ENCODE results near the gene F11R. TPM values are rescaled to one million over a fixed set of nuclear protein-coding genes. Genes with fewer than 3 reads are reported as not detected.
"Not testable (repeated sequence)": the region's sequence is repeated elsewhere in the genome, so short reads cannot be mapped to it uniquely, and the experiment has no call there.

F11R gene
- total RNA-seq, result 10 to 100 TPM; 31.7 to 52.8 (median 44.4) TPM

DNA sequence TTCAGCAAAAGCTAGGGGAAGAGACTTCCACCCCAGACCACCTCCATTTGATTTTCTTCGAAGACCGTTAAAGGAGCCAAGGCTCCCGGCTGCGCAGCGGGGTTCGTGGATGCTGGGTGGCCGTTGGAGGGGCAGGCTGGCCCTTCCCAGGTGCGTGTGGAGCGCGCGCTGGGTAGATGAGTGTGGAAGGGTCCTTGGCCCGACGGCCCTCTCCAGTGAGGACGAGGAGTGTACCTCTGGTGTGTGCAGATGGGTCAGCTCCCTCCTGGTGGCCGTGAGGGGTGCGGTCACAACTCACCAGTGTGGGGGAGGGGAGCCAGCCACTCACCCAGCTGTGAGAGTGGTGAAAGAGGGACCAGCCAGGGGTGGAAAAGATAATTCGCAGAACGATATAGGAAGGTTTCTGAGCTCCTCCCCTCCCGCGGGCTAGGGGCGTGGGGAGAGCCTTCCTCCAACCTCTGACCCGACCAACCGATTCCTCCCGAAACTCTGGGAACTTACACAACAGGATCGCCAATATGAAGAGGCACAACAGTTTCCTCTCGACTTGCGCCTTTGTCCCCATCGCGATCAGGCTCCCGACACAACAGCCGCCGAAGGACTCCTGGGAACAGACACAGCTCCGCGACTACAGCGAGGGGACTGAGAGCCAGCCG lies at the start of gene F11R:
TSS of gene F11R (minus strand) at position 644 of the 656 bp plus-strand sequence. CDS start at position 565, 79 bp downstream.
- DNase-seq (ENCODE audit: low spot score) (no peak), ATAC-seq (ENCODE audit: low FRiP score) (peak; percentile 78)

DNA sequence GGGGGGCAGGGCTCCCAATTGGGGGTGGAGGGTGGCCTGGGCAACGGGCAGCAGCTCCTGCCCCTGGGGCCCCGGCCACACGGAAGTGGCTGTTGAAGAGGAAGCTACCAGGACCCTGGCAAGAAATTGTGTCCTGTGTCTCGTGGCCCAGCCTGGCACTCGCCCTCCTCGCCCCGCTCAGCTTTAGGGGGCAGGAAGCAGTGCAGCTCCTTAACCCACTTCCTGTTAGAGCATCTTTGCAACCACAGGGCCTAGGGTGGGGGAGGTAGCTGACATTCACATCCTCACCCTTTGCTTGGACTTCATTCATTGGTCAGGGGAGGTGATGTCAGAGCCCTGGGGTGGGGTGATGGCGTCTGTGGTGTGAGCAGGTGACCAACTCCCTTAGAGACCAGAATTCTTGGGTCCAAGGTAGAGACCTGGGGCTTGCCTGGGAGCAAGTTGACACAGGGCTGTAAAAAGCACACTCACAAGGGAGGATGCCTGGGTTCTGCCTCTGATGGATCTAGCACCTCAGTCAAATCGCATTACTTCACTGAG lies 48.8 kb upstream of the F11R start, which contains the start of gene ARHGAP30:
TSS of gene ARHGAP30 (minus strand) at position 161 of the 540 bp plus-strand sequence. CDS start 267 bp downstream, outside the sequence.
- TF ChIP-seq, protein P1, sequence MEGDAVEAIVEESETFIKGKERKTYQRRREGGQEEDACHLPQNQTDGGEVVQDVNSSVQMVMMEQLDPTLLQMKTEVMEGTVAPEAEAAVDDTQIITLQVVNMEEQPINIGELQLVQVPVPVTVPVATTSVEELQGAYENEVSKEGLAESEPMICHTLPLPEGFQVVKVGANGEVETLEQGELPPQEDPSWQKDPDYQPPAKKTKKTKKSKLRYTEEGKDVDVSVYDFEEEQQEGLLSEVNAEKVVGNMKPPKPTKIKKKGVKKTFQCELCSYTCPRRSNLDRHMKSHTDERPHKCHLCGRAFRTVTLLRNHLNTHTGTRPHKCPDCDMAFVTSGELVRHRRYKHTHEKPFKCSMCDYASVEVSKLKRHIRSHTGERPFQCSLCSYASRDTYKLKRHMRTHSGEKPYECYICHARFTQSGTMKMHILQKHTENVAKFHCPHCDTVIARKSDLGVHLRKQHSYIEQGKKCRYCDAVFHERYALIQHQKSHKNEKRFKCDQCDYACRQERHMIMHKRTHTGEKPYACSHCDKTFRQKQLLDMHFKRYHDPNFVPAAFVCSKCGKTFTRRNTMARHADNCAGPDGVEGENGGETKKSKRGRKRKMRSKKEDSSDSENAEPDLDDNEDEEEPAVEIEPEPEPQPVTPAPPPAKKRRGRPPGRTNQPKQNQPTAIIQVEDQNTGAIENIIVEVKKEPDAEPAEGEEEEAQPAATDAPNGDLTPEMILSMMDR (IDR thresholded peaks at IDR 0.05), result no peak
- no peak for DNase-seq (ENCODE audit: low spot score)
- peak; percentile 15 for ATAC-seq (ENCODE audit: low FRiP score)

More for the DNA sequence above, at the start of gene F11R:
- TF ChIP-seq, protein P1 (IDR thresholded peaks at IDR 0.05), result peak in 1 of 3 donors; percentile 30

- ATAC-seq (ENCODE audit: low FRiP score), result no peak
- no peak for DNase-seq (ENCODE audit: low spot score)
- TF ChIP-seq, protein P1 (IDR thresholded peaks at IDR 0.05), result no peak
These were observed 48.3 kb upstream of the F11R start for GRCh38 chr1:161069241-161069640.

- peak; percentile 55 for ATAC-seq (ENCODE audit: low FRiP score)
- TF ChIP-seq, protein P1 (IDR thresholded peaks at IDR 0.05), result no peak
- no peak for DNase-seq (ENCODE audit: low spot score)
These were observed 47.6 kb upstream of the F11R start for GRCh38 chr1:161068306-161069234.

DNA sequence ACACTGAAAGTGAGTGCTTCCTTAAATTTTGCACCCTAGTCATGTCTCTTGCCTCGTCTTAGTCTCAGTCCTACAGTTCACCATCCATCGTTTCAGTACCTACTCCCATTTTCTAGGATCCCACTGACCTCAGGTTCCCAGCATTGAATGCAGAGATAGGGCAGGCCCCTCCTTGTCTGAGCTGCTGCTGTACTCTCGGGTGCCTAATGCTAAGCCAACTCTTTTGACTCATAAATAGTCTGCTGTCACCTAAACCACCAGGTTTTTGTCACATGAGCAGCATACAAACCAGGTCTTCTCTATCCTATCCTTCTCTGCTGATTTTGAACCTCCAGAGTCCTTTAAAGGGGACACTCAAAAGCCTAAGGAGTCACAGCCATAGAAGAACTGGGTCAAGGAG lies 45.7 kb upstream of the F11R start:
- TF ChIP-seq, protein P1 (IDR thresholded peaks at IDR 0.05), result no peak
- DNase-seq (ENCODE audit: low spot score) (no peak), ATAC-seq (ENCODE audit: low FRiP score) (no peak)

GRCh38 chr1:161065681-161066080 lies 44.7 kb upstream of the F11R start:
- not testable (repeated sequence) for DNase-seq (ENCODE audit: low spot score); ATAC-seq (ENCODE audit: low FRiP score)

DNA sequence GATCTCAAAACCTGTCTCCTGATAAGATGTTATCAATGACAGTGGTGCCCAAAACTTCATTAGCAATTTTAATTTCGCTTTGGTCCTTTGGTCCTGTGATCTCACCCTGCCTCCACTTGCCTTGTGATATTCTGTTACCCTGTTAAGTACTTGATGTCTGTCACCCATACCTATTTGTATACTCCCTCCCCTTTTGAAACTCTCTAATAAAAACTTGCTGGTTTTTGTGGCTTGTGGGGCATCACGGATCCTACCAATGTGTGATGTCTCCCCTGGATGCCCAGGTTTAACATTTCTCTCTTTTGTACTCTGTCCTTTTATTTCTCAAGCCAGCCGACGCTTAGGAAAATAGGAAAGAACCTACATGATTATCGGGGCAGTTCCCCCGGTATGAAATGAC lies 43.0 kb upstream of the F11R start:
- not testable (repeated sequence) for DNase-seq (ENCODE audit: low spot score); ATAC-seq (ENCODE audit: low FRiP score)

All from omental fat pad (tissue), 4 donors.